Stimulated activated naive CD8-positive, alpha-beta T cell treated with anti-CD3 and anti-CD28 coated beads, Interleukin-15, amount 100 ng/mL, for 72 hours (primary cell): Measurements from ENCODE around the gene CDKAL1.

Source experiments
- ATAC-seq: fragments of 150-1000 bp; cut with Tn5 transposase; 2 replicates; pipeline ENCODE4 v1.10.0; 2021; ENCODE audit warnings: mild to moderate bottlenecking, moderate library complexity
- DNase-seq, 2 donors: peaks; one replicate each; pipeline ENCODE4 v3.0.0; 2021 to 2022
- H3K27ac Mint-ChIP-seq, 2 donors: one replicate each; pipeline ENCODE4 v1.8.0; 2022; ENCODE audit warnings: mild to moderate bottlenecking in 2 of 2, mixed read lengths in 2 of 2, moderate library complexity in 2 of 2
- H3K27me3 Mint-ChIP-seq: one replicate; pipeline ENCODE4 v1.8.0; 2022; ENCODE audit warnings: mixed read lengths
- H3K4me1 Mint-ChIP-seq: one replicate; pipeline ENCODE4 v1.8.0; 2022; ENCODE audit warnings: mild to moderate bottlenecking, mixed read lengths
- H3K4me3 Mint-ChIP-seq, 2 donors: one replicate each; pipeline ENCODE4 v1.8.0; 2022; ENCODE audit warnings: mild to moderate bottlenecking in 2 of 2, mixed read lengths in 2 of 2, moderate library complexity in 1 of 2
- H3K9me3 Mint-ChIP-seq, 2 donors: one replicate each; pipeline ENCODE4 v1.8.0; 2022; ENCODE audit warnings: mixed read lengths in 2 of 2

Gene CDKAL1

GRCh38 chr6:20924911-20925543, 390.8 kb downstream of the CDKAL1 start:
- Mint-ChIP-seq H3K27me3 (no peaks in the 10 kb centered on the region), H3K4me1 (peaks cover 2% of the 10 kb centered on the region), H3K4me3 (no peak overlapping the region), H3K27ac (no peak overlapping the region), H3K9me3 (peaks cover 0 to 5% of the 10 kb centered on the region in 2 donors)
- no peak for DNase-seq
- ATAC-seq = no peak

GRCh38 chr6:20927130-20927860, 393.0 kb downstream of the CDKAL1 start:
- H3K27me3 Mint-ChIP-seq = no peaks in the 10 kb centered on the region
- H3K9me3 Mint-ChIP-seq = peaks cover 0 to 5% of the 10 kb centered on the region in 2 donors
- H3K27ac Mint-ChIP-seq = no peak overlapping the region
- H3K4me1 Mint-ChIP-seq = no peaks in the 10 kb centered on the region
- H3K4me3 Mint-ChIP-seq = no peak overlapping the region
- no peak for DNase-seq
- no peak for ATAC-seq

GRCh38 chr6:20929283-20929682, 395.0 kb downstream of the CDKAL1 start:
- no peaks in the 10 kb centered on the region for H3K4me1 Mint-ChIP-seq
- ATAC-seq (no peak), DNase-seq (no peak)
- no peak overlapping the region for H3K27ac Mint-ChIP-seq
- no peak overlapping the region for H3K4me3 Mint-ChIP-seq
- H3K9me3 Mint-ChIP-seq = no peaks in the 10 kb centered on the region
- H3K27me3 Mint-ChIP-seq = no peaks in the 10 kb centered on the region

- ATAC-seq (no peak), DNase-seq (no peak)
- Mint-ChIP-seq H3K4me3 (no peak overlapping the region), H3K27ac (peak overlapping the region in 1 of 2 donors; percentile 71), H3K4me1 (no peaks in the 10 kb centered on the region), H3K27me3 (no peaks in the 10 kb centered on the region), H3K9me3 (no peaks in the 10 kb centered on the region)
Measured at GRCh38 chr6:20931093-20931492, 396.8 kb downstream of the CDKAL1 start.

- H3K27ac Mint-ChIP-seq = no peak overlapping the region
- H3K4me1 Mint-ChIP-seq = no peaks in the 10 kb centered on the region
- no peak for ATAC-seq
- H3K9me3 Mint-ChIP-seq = no peaks in the 10 kb centered on the region
- no peak overlapping the region for H3K4me3 Mint-ChIP-seq
- no peak for DNase-seq
- H3K27me3 Mint-ChIP-seq = no peaks in the 10 kb centered on the region
Measured at GRCh38 chr6:20931772-20932171, 397.5 kb downstream of the CDKAL1 start.

- Mint-ChIP-seq H3K4me3 (no peak overlapping the region), H3K4me1 (no peaks in the 10 kb centered on the region), H3K27me3 (no peaks in the 10 kb centered on the region), H3K27ac (no peak overlapping the region), H3K9me3 (no peaks in the 10 kb centered on the region)
- DNase-seq (no peak), ATAC-seq (no peak)
Measured at GRCh38 chr6:20932284-20932683, 398.0 kb downstream of the CDKAL1 start.

GRCh38 chr6:20933057-20933788, 399.0 kb downstream of the CDKAL1 start:
- H3K9me3 Mint-ChIP-seq = no peaks in the 10 kb centered on the region
- ATAC-seq (no peak), DNase-seq (no peak)
- no peaks in the 10 kb centered on the region for H3K4me1 Mint-ChIP-seq
- no peak overlapping the region for H3K4me3 Mint-ChIP-seq
- no peak overlapping the region for H3K27ac Mint-ChIP-seq
- H3K27me3 Mint-ChIP-seq = no peaks in the 10 kb centered on the region

GRCh38 chr6:20936949-20937348, 402.7 kb downstream of the CDKAL1 start:
- Mint-ChIP-seq H3K4me1 (no peaks in the 10 kb centered on the region), H3K4me3 (no peak overlapping the region), H3K27ac (no peak overlapping the region), H3K27me3 (no peaks in the 10 kb centered on the region), H3K9me3 (peaks cover 0 to 4% of the 10 kb centered on the region in 2 donors)
- ATAC-seq (no peak), DNase-seq (no peak)

- DNase-seq (no peak), ATAC-seq (no peak)
- H3K4me1 Mint-ChIP-seq = no peaks in the 10 kb centered on the region
- H3K4me3 Mint-ChIP-seq = no peak overlapping the region
- H3K27me3 Mint-ChIP-seq = no peaks in the 10 kb centered on the region
- H3K9me3 Mint-ChIP-seq = peaks cover 17 to 19% of the 10 kb centered on the region in 2 donors
- H3K27ac Mint-ChIP-seq = no peak overlapping the region
Measured at GRCh38 chr6:20939161-20939775, 405.0 kb downstream of the CDKAL1 start.

GRCh38 chr6:20943040-20943627, 408.9 kb downstream of the CDKAL1 start:
- H3K4me3 Mint-ChIP-seq = no peak overlapping the region
- ATAC-seq (no peak), DNase-seq (no peak)
- H3K4me1 Mint-ChIP-seq = no peaks in the 10 kb centered on the region
- H3K27me3 Mint-ChIP-seq = no peaks in the 10 kb centered on the region
- no peak overlapping the region for H3K27ac Mint-ChIP-seq
- peaks cover 18 to 19% of the 10 kb centered on the region in 2 donors for H3K9me3 Mint-ChIP-seq

GRCh38 chr6:20943922-20944321, 409.7 kb downstream of the CDKAL1 start:
- H3K4me3 Mint-ChIP-seq = no peak overlapping the region
- ATAC-seq = no peak

GRCh38 chr6:20946022-20946421, 411.8 kb downstream of the CDKAL1 start:
- peak; percentile 98 for ATAC-seq
- DNase-seq = peak; percentile 13 to 44
- Mint-ChIP-seq H3K4me3 (no peak overlapping the region), H3K9me3 (peaks cover 18 to 19% of the 10 kb centered on the region in 2 donors), H3K27ac (no peak overlapping the region), H3K4me1 (no peaks in the 10 kb centered on the region), H3K27me3 (no peaks in the 10 kb centered on the region)

More at GRCh38 chr6:20943922-20944321, 409.7 kb downstream of the CDKAL1 start:
- H3K27me3 Mint-ChIP-seq = no peaks in the 10 kb centered on the region
- H3K27ac Mint-ChIP-seq = no peak overlapping the region
- H3K4me1 Mint-ChIP-seq = no peaks in the 10 kb centered on the region
- H3K9me3 Mint-ChIP-seq = peaks cover 18 to 19% of the 10 kb centered on the region in 2 donors
- no peak for DNase-seq

GRCh38 chr6:20946890-20947289, 412.6 kb downstream of the CDKAL1 start:
- H3K27me3 Mint-ChIP-seq = no peaks in the 10 kb centered on the region
- no peak overlapping the region for H3K27ac Mint-ChIP-seq
- H3K4me3 Mint-ChIP-seq = no peak overlapping the region
- no peak for ATAC-seq
- H3K4me1 Mint-ChIP-seq = no peaks in the 10 kb centered on the region
- H3K9me3 Mint-ChIP-seq = peaks cover 14 to 18% of the 10 kb centered on the region in 2 donors
- DNase-seq = no peak

- Mint-ChIP-seq H3K4me3 (no peak overlapping the region), H3K27ac (no peak overlapping the region), H3K4me1 (no peaks in the 10 kb centered on the region), H3K9me3 (peaks cover 12 to 14% of the 10 kb centered on the region in 2 donors), H3K27me3 (no peaks in the 10 kb centered on the region)
- DNase-seq = no peak
- ATAC-seq = no peak
Measured at GRCh38 chr6:20947977-20948376, 413.7 kb downstream of the CDKAL1 start.

- H3K4me1 Mint-ChIP-seq = no peaks in the 10 kb centered on the region
- DNase-seq (no peak), ATAC-seq (no peak)
- no peak overlapping the region for H3K27ac Mint-ChIP-seq
- H3K27me3 Mint-ChIP-seq = no peaks in the 10 kb centered on the region
- H3K4me3 Mint-ChIP-seq = no peak overlapping the region
- peaks cover 6 to 8% of the 10 kb centered on the region in 2 donors for H3K9me3 Mint-ChIP-seq
Measured at GRCh38 chr6:20948556-20948955, 414.3 kb downstream of the CDKAL1 start.
